GM18502 (cell line): ENCODE data around the gene SEC11A.
"Not testable (repeated sequence)": the region's sequence is repeated elsewhere in the genome, so short reads cannot be mapped to it uniquely, and the experiment has no call there.

ENCODE experiments used
- ATAC-seq: cut with Tn5 transposase; IDR thresholded peaks from one replicate; pipeline ENCODE4 v1.9.1; 2021; ENCODE audit warnings: mild to moderate bottlenecking; ENCODE audit not compliant: unreplicated experiment, poor library complexity

SEC11A gene

GRCh38 chr15:84686446-84686845 lies 29.5 kb downstream of the SEC11A start:
- ATAC-seq: not testable (repeated sequence)

DNA sequence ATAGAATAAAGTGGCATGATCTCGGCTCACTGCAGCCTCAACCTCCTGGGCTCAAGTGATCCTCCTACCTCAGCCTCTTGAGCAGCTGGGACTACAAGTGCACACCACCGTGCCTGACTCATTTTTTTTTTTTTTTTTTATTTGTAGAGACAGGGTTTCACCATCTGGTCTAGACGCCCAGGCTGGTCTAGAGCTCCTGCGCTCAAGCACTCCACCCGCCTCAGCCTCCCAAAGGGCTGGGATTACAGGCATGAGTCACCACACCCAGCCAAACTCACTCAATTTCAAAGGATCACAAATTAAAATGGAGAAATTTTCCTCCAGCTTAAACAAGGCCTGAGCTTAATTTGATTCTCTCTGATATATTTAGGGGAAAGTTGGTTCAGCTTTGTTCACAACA lies 30.6 kb downstream of the SEC11A start:
- ATAC-seq: no peak

DNA sequence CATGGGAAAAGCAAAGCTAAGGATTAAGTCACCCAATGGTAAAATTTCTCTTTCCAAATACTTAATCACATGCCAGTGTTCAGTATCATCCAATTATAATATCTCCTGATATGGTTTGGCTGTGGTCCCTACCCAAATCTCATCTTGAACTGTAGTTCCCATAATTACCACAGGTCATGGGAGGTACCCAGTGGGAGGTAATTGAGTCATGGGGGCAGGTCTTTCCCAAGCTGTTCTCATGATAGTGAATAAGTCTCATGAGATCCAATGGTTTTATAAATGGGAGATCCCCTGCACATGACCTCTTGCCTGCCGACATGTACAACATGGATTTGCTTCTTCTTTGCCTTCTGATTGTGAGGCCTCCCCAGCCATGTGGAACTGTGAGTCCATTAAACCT lies 31.8 kb downstream of the SEC11A start:
- ATAC-seq: no peak

DNA sequence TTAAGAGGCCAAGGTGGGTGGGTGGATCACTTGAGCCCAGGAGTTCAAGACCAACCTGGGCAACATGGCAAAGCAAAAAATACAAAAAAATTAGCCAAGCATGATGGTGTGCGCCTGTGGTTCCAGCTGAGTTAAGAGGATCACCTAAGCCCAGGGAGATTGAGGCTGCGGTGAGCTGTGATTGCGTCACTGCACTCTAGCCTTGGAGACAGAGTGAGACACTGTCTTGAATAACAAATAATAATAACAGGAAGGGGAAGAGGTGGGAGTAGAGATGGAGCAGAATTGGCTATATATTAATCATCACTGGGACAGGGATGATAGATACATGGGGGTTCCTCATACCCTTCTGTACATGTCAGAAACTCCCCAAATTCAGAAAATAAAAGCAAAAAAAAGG lies 34.1 kb downstream of the SEC11A start:
- ATAC-seq: no peak

- no peak for ATAC-seq
Observed at GRCh38 chr15:84671211-84671610, 44.7 kb downstream of the SEC11A start.

DNA sequence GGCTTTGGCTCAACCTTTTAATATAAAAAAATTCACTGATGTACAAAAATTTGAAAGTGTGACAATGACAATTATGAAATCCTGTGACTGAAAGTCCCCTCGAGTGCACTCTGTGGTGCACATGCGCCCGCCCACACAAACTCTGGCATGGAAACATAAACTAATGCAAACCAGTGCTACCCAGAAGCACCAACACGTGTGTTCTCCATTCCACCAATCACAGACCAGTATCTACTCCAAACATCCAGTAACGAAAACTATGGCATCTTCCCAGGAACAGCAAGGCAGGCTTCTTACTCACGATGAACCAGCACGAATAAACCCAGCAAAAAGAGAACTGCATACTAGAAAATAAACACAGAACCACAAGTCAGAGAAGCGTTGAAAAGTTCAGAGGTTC lies 46.2 kb downstream of the SEC11A start:
- ATAC-seq: no peak

DNA sequence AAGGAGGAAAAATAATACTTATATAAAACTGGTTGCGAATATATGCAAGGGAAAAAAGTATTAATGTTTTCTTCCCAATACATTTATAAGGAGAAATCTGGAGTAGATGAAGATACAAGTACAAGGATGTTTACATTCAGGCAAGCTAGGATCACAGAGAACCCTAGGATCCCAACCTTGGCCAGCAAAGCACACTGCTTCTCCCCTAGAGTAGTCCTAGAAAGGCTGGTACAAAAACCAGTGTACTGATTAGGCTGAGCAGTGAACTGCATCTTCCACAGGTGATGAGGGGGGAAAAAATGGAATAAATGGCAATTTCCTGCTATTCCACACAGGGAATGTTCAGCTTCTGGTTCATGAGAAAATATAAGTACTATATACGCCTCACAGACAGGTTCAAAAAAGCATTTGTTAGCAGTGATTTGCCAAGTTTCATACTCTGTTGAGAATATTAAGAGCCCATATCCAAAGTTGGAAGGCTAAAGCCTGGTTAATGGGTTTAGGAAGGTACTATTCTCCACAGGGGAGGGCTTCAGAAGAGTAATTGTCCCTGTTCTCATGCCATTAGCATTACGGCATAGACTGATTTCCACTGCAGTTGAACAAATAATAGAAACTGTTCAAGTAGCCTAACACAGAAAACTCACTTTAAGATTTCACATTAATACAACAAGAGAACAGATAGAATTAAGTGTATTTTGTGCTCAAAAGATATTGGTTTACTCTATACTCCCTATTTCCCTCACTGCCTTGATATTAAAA lies 47.5 kb downstream of the SEC11A start:
- no peak for ATAC-seq

- ATAC-seq: no peak
Observed at GRCh38 chr15:84666373-84666772, 49.6 kb downstream of the SEC11A start.

- no peak for ATAC-seq
Observed at GRCh38 chr15:84661001-84661400, 54.9 kb downstream of the SEC11A start.

- ATAC-seq: no peak
Observed at GRCh38 chr15:84659904-84660781, 55.8 kb downstream of the SEC11A start.

DNA sequence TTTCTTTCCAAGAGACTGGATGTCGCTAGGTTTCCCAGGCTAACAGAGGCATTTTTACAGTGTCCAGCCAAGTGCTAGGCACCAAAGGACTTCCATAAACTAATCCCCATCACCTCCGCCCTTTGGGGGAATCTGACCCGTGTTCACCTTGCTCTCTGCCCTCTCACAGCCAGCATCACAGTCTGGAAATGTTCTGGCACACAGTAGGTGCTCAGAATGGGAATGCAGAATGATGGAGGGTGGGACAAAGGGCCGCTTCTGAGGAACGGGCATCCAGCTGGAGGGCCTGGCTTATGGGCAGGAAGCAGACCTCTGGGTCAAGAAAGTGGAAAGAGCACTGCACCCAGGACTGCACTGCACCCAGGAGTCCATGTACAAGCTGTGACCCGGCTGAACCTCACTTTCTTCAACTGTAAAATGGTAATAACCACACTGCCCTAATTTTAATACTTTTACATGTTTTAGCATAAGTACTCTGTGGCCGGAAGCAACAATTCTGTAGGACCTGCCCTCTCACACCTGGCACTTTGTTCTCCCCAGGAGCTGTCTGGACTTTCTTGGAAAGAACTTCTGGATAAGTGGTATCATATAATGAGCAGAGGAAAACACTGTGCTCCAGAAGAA lies 57.0 kb downstream of the SEC11A start:
- no peak for ATAC-seq

DNA sequence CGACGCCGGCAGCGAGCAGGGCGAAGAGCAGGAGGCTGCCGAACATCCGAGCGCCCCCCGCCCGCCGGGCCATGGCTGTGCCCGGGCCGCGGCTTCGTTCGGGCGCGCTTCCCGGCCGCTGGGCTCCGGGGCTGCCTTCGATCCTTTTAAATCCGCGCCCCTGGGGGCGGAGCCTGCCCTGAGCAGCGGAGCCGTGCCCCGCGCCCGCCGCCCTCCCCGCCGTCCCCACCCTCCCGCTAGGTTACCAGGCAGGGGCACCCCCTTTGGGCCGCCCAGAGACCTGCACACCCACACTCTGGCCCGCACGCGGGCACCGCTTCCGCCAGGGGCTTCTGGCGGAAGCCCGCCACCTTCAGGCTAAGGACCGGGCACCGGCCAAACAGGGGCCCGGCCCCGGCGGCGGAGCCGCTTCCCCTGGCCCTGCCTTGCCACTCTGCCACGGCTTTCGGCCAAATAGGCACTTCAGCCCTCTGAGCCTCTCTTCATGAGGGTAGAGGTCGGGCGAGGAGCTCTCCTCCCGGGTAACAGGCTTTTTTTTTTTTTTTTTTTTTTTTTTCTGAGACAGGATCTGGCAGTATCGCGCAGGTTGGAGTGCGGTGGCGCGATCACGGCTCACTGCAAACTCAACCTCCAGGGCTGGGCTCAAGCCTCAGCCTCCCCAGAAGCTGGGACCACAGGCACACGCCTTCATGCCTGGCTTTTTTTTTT lies 57.7 kb downstream of the SEC11A start, which contains the start of gene NMB:
NMB (minus strand) TSS at position 120 of the 708 bp plus-strand sequence; CDS start at position 73, 47 bp downstream.
- peak; percentile 70 for ATAC-seq

DNA sequence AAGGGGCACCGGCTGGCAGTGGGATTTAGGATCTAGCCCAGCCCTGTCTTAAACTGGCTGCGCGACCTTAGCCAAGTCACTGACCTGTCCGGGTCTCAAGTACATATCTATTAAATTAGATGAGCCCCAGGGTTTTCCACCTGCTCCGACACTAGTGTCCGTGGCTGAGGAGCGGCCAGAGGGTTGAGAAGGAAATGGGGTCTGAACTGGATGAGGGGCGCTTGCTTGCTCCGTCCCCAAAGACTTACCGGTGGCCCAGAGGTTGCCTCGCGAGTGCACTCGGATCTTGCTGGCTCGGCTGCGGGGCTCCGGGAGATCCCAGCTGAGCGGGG lies 58.2 kb downstream of the SEC11A start:
- no peak for ATAC-seq

- no peak for ATAC-seq
Observed at GRCh38 chr15:84656972-84657371, 59.0 kb downstream of the SEC11A start.

DNA sequence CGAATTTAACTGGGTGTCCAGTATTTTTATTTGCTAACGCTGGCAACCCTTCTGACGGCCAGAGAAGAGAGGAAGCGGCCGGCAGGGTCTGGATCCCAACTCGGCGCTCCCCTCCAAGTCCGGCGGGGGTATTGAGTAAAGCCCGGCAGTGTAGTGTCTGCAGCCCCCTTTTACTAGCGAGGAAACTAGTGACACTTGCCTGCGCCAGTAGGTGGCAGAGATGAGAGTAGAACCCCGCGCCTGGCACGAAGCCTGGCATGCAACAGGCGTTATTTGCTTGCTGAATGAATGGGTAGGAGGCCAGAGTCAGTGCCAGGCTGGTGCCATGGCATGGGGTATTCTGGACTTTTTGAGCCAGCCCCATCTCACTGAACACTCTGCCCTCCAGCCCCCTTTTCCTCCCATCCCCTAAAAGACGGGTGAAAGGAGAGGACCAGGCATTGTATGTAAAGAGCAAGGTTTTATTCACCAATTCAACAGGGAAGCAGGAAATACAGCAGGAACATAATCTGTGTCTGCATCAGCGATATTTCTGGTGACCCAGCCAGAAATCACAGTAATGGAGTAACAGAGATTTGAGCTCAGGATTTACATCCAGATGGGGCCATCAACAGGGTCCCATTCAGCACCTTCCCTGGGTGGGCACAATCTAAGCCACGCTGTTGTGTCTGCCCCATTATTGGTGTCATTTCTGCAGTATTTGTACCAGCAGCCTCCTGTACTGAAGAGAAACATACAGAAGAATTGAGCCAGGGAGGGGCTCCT lies 61.1 kb downstream of the SEC11A start:
- ATAC-seq: peak; percentile 41

DNA sequence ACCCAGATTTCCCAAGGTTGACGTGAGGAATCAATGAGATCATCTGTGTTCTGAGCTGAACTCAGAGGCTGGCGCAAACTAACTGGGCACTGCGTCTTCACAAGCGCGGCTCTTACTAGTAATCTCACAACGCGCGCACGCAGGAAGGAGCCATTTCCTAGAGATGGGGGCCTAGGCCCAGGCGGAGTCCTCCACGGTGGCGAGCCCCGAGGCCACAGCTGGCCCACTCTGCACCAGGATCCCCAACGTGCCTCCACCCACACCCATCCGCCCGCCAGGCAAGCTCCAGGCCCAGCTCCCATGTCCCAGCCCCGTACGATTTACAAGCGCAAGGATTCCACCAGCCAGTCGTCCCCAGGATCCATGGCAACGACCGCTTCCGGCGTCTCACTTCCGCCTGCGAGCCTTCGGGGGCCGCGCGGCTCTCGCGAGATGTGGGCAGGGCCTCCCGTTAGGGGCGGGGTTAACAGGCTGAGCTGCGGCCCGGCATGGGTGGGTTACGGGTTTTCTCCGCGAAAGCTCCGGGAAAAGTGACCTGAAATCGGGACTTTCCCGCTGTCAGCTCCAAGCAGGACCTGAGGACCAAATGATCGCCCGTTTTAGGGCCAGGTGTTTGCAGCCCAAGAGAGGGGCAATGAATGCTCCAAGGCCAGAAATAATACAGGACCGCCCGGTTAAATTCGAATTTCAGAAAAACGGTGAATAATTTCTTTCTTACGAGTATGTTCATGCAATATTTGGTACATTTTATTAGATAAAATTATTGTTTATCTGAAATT lies 61.8 kb downstream of the SEC11A start, which contains the start of gene WDR73:
WDR73 (minus strand) TSS at position 374 of the 779 bp plus-strand sequence; CDS start at position 365, 9 bp downstream.
- ATAC-seq: peak; percentile 79

GRCh38 chr15:84653584-84653909 lies 62.4 kb downstream of the SEC11A start:
- no peak for ATAC-seq

DNA sequence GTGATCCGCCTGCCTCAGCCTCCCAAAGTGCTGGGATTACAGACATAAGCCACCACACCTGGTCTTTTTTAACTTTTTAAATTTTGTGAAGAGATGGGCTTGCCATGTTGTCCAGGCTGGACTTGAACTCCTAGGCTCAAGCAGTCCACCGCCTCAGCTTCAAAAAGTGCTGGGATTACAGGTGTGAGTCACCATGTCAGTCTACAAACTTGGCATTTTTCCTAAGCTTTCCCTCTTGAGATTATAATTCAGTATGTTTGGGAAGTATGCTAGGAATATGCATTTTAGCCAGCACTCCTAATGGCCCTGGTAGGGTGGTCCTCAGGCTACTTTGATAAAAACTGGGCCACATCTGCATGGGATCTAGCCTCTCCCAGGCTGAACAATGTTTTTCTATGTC lies 66.2 kb downstream of the SEC11A start:
- no peak for ATAC-seq

DNA sequence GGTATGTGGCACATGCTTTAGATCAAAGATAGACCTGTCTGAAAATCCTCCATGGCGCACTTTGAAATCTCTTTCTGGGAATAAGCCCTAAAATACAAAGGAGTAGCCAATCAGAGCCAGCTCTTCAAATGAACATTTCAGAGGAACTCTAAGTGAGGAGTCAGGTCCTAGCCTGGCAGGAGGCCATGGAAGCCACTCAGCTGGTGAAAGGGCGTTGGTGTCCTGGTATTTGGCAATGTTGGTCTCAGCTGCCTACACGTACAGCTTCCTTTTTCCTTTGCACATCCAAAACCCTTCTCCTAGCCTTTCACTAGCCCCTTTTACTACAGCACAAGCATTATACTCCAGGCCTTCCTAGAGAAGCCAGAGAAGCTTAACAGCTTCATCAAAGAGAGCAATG lies 67.4 kb downstream of the SEC11A start:
- ATAC-seq: no peak
